IMR-90 (cell line): ENCODE measurements around the gene STKLD1. TPM values are rescaled to one million over a fixed set of nuclear protein-coding genes. Genes with fewer than 3 reads are reported as not detected.

Experiments
- ATAC-seq: fragments of 200-7000 bp; cut with Tn5 transposase; 2 replicates; pipeline ENCODE4 v1.9.1; 2020; ENCODE audit warnings: low read depth, mild to moderate bottlenecking, moderate library complexity
- BruUV-seq: library from RNA; stranded (reverse); fragments of 400-500 nt; replicated peaks from 2 replicates; lab custom pipeline; 2021; lab: Mats Ljungman, UMichigan
- CTCF ChIA-PET: fragments of 300-600 bp; formaldehyde crosslinking; extraction: SDS; loops from one replicate; lab custom pipeline; 2021; ENCODE audit warnings: antibody characterized with exemption; lab: Yijun Ruan, JAX
- POLR2A ChIA-PET: fragments of 300-600 bp; sonication (Branson Sonifier 250); formaldehyde crosslinking; loops from one replicate; lab custom pipeline; 2022; ENCODE audit warnings: antibody characterized with exemption; ENCODE audit not compliant: unreplicated experiment; lab: Charles Lee
- DNase-seq: peaks from one replicate; pipeline ENCODE4 v3.0.0; 2013
- H2AFZ ChIP-seq: replicated peaks from 2 replicates; pipeline ENCODE3; 2013; ENCODE audit warnings: low read length, mild to moderate bottlenecking; ENCODE audit not compliant: poor library complexity
- H2AK5ac ChIP-seq: 2 replicates; pipeline ENCODE4 v1.6.1; 2013; ENCODE audit warnings: low read depth, low read length, inconsistent platforms
- H2AK9ac ChIP-seq: replicated peaks from 2 replicates; pipeline ENCODE3; 2013; ENCODE audit warnings: mild to moderate bottlenecking, low read depth, low read length, moderate library complexity; ENCODE audit not compliant: poor library complexity
- H2BK120ac ChIP-seq: 2 replicates; pipeline ENCODE4 v1.6.1; 2013; ENCODE audit warnings: low read depth, low read length, inconsistent platforms
- H2BK15ac ChIP-seq: 3 replicates; pipeline ENCODE4 v1.6.1; 2013; ENCODE audit warnings: low read depth, low read length, inconsistent platforms
- H2BK20ac ChIP-seq: 2 replicates; pipeline ENCODE4 v1.6.1; 2013; ENCODE audit warnings: low read depth, mild to moderate bottlenecking, inconsistent platforms, low read length, moderate library complexity
- H2BK5ac ChIP-seq: 2 replicates; pipeline ENCODE4 v1.6.1; 2013; ENCODE audit warnings: mild to moderate bottlenecking, low read depth, low read length, inconsistent platforms; ENCODE audit not compliant: poor library complexity, severe bottlenecking
- H3K14ac ChIP-seq: replicated peaks from 2 replicates; pipeline ENCODE4 v1.6.1; 2013; ENCODE audit warnings: low read depth, low read length, inconsistent platforms
- H3K18ac ChIP-seq: 2 replicates; pipeline ENCODE4 v1.6.1; 2013; ENCODE audit warnings: low read depth, low read length, control low read depth
- H3K23ac ChIP-seq: 2 replicates; pipeline ENCODE4 v1.6.1; 2013; ENCODE audit warnings: low read depth, low read length, inconsistent platforms
- H3K27ac ChIP-seq: 2 replicates; pipeline ENCODE4 v1.5.1; 2013; ENCODE audit warnings: mild to moderate bottlenecking, control low read depth, low read length; ENCODE audit not compliant: insufficient read depth
- H3K27me3 ChIP-seq: 2 replicates; pipeline ENCODE4 v1.6.1; 2013; ENCODE audit warnings: low read length; ENCODE audit not compliant: control insufficient read depth, insufficient read depth
- H3K36me3 ChIP-seq: 2 replicates; pipeline ENCODE4 v1.6.1; 2013; ENCODE audit warnings: low read length, mixed read lengths; ENCODE audit not compliant: control insufficient read depth, insufficient read depth
- H3K4ac ChIP-seq: 2 replicates; pipeline ENCODE4 v1.6.1; 2013; ENCODE audit warnings: low read depth, low read length, inconsistent platforms
- H3K4me1 ChIP-seq: 2 replicates; pipeline ENCODE4 v1.6.1; 2013; ENCODE audit warnings: low read length, mixed read lengths; ENCODE audit not compliant: control insufficient read depth, insufficient read depth
- H3K4me2 ChIP-seq: 2 replicates; pipeline ENCODE4 v1.6.1; 2013; ENCODE audit warnings: low read depth, mild to moderate bottlenecking, control low read depth, low read length, moderate library complexity
- H3K4me3 ChIP-seq: 2 replicates; pipeline ENCODE4 v1.5.1; 2013; ENCODE audit warnings: low read depth, mild to moderate bottlenecking, control low read depth, low read length, moderate library complexity; ENCODE audit not compliant: insufficient read depth
- H3K56ac ChIP-seq: 2 replicates; pipeline ENCODE4 v1.6.1; 2013; ENCODE audit warnings: low read length, inconsistent platforms; ENCODE audit not compliant: insufficient read depth; ENCODE audit errors: extremely low read depth
- H3K79me1 ChIP-seq, 2 experiments: 2 replicates each; pipeline ENCODE4 v1.6.1; 2013; ENCODE audit warnings: low read length in 2 of 2, inconsistent platforms in 1 of 2, low read depth in 1 of 2
- H3K9ac ChIP-seq: 2 replicates; pipeline ENCODE4 v1.6.1; 2013; ENCODE audit warnings: low read depth, low read length, control low read depth
- H3K9me1 ChIP-seq: 2 replicates; pipeline ENCODE4 v1.6.1; 2013; ENCODE audit warnings: low read length, inconsistent platforms; ENCODE audit not compliant: insufficient read depth
- H3K9me3 ChIP-seq: 2 replicates; pipeline ENCODE4 v1.6.1; 2013; ENCODE audit warnings: low read length; ENCODE audit not compliant: control insufficient read depth, insufficient read depth
- H4K20me1 ChIP-seq: 2 replicates; pipeline ENCODE4 v1.6.1; 2013; ENCODE audit warnings: low read length, inconsistent platforms; ENCODE audit not compliant: insufficient read depth
- H4K5ac ChIP-seq: 2 replicates; pipeline ENCODE4 v1.6.1; 2013; ENCODE audit warnings: mild to moderate bottlenecking, low read depth, low read length, control low read depth
- H4K8ac ChIP-seq, 2 experiments: 2 replicates each; pipeline ENCODE4 v1.6.1; 2013; ENCODE audit warnings: low read depth in 2 of 2, low read length in 2 of 2, control low read depth in 1 of 2, inconsistent platforms in 1 of 2
- H4K91ac ChIP-seq: 2 replicates; pipeline ENCODE4 v1.6.1; 2013; ENCODE audit warnings: low read depth, low read length, inconsistent platforms; ENCODE audit not compliant: insufficient read depth
- FOS ChIP-seq: fragments of 150-350 bp; IDR thresholded peaks from 2 replicates; pipeline ENCODE4 v1.6.1; 2016; ENCODE audit warnings: low read depth, low read length
- MAZ ChIP-seq: IDR thresholded peaks from 2 replicates; pipeline ENCODE4 v1.6.1; 2012; ENCODE audit warnings: low read depth, mild to moderate bottlenecking, low read length, improper control_type of control experiment, moderate library complexity, borderline replicate concordance
- MXI1 ChIP-seq: IDR thresholded peaks from 2 replicates; pipeline ENCODE4 v1.6.1; 2012; ENCODE audit warnings: low read depth, mild to moderate bottlenecking, low read length, moderate library complexity, borderline replicate concordance
- NFE2L2 ChIP-seq: fragments of 150-350 bp; IDR thresholded peaks from 2 replicates; pipeline ENCODE4 v1.6.1; 2016; ENCODE audit warnings: low read depth, mild to moderate bottlenecking, low read length
- SMC3 ChIP-seq: fragments of 150-350 bp; IDR thresholded peaks from 2 replicates; pipeline ENCODE4 v1.6.1; 2016; ENCODE audit warnings: low read depth, mild to moderate bottlenecking, antibody characterized with exemption, low read length, moderate library complexity
- WGBS, 2 experiments: methylation state at CpG; one replicate each; pipeline versions ENCODE4 v1.1.5 to v1.1.7; 2013; ENCODE audit warnings: missing lambda C conversion rate in 2 of 2; ENCODE audit not compliant: insufficient read length in 1 of 2; ENCODE audit errors: extremely low coverage in 2 of 2; 5-methylcytosine and 5-hydroxymethylcytosine counted together
- dilution Hi-C: fragments of 300-500 bp; cut with HindIII; formaldehyde crosslinking; loops from one replicate; pipeline ENCODE4 v1.14.3; 2018; ENCODE audit warnings: low sequenced_read_pairs; ENCODE audit not compliant: unreplicated experiment
- in situ Hi-C: fragments of 300-500 bp; cut with MboI; formaldehyde crosslinking; loops from 3 replicates; pipeline ENCODE4 v1.14.3; 2019; ENCODE audit warnings: low sequenced_read_pairs, inconsistent platforms, mixed read lengths
- intact Hi-C: fragments of 100-400 bp; cut with micrococcal nuclease; formaldehyde crosslinking; loops from 2 replicates; pipeline ENCODE4 v1.10.0; 2022
- polyA plus RNA-seq, 3 experiments: library from polyadenylated mRNA; depleted of rRNA; stranded (reverse); fragments of >200 nt; gene quantifications; 2 replicates each; pipeline ENCODE4 v1.2.3, GENCODE V29; 2012; ENCODE audit warnings: low replicate concordance in 1 of 3
- total RNA-seq: library from RNA; depleted of rRNA; stranded (reverse); fragments of >200 nt; gene quantifications from 2 replicates; pipeline ENCODE4 v1.2.3, GENCODE V29; 2012

STKLD1 gene
- total and polyA plus RNA-seq, 2 of the 4 experiments (the other 2 are of a cell fraction): 0.54 to 0.65 TPM

- Histone ChIP-seq H3K23ac (no peak overlapping the region), H3K27me3 (no peaks in the 10 kb centered on the region), H2BK120ac (no peak overlapping the region), H4K20me1 (peaks cover 19% of the 10 kb centered on the region), H3K18ac (no peak overlapping the region), H4K91ac (no peak overlapping the region), H4K8ac (no peak overlapping the region), H3K27ac (no peak overlapping the region), H3K56ac (no peak overlapping the region), H2AK5ac (no peak overlapping the region), H3K4me2 (no peak overlapping the region), H3K9me3 (no peaks in the 10 kb centered on the region), H3K36me3 (peaks cover 38% of the 10 kb centered on the region), H4K5ac (no peak overlapping the region), H3K4ac (no peak overlapping the region), H2AK9ac (no peak overlapping the region), H3K4me3 (no peak overlapping the region), H2BK5ac (no peak overlapping the region), H3K9ac (no peak overlapping the region), H3K9me1 (peaks cover 5% of the 10 kb centered on the region), H2AFZ (no peak overlapping the region), H3K14ac (no peak overlapping the region), H3K79me1 (peaks cover 25 to 50% of the 10 kb centered on the region in 2 experiments), H2BK15ac (no peak overlapping the region), H3K4me1 (peaks cover 4% of the 10 kb centered on the region; the same call in 1 of the 2 replicates), H2BK20ac (no peak overlapping the region)
- dilution Hi-C loops (no loop called here), in situ Hi-C loops (no loop called here), intact Hi-C loops (no loop called here)
- ChIA-PET POLR2A (no interaction called here), CTCF (interaction anchor here (0.7 kb wide), 1 partner anchor 340 kb away, joined by 9 read pairs; no protein-coding TSS in a partner anchor)
- ATAC-seq: no peak
- DNase-seq: no peak
- TF ChIP-seq FOS: no peak
- no peak for TF ChIP-seq MAZ
- no peak for TF ChIP-seq NFE2L2
- no peak for TF ChIP-seq SMC3
- no peak for TF ChIP-seq MXI1
- WGBS, 2 experiments: no CpG with 5 or more reads among the region's 1 CpG
- BruUV-seq: no TSS peak
These were observed 39.0 kb downstream of the STKLD1 start for GRCh38 chr9:133415170-133415569.
